Measurements from ENCODE around the gene CHCHD3.

Gene CHCHD3

DNA sequence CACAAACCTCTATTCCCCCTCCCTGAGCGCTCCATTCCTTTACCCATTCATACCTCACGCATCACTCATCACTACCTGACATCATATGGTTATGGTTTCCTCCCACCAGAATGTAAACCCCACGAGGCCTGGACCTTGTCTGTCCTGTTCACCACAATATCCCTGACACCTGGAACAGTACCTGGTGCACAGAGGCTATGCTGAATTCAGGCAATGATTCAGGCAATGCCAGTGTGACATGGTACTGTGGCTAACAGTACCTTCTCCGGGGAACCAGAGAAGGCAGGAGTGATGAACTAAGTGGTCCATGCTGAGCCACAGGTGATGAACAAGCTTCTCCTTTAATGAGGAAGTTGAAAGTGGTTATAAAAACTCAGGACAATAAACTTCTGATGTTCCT lies 303.1 kb downstream of the CHCHD3 start:
- DNase-seq (ENCODE audit: extremely low spot score) = no peak
- ChIA-PET POLR2A (no interaction called here), CTCF (no interaction called here)
- TF ChIP-seq, protein P1, sequence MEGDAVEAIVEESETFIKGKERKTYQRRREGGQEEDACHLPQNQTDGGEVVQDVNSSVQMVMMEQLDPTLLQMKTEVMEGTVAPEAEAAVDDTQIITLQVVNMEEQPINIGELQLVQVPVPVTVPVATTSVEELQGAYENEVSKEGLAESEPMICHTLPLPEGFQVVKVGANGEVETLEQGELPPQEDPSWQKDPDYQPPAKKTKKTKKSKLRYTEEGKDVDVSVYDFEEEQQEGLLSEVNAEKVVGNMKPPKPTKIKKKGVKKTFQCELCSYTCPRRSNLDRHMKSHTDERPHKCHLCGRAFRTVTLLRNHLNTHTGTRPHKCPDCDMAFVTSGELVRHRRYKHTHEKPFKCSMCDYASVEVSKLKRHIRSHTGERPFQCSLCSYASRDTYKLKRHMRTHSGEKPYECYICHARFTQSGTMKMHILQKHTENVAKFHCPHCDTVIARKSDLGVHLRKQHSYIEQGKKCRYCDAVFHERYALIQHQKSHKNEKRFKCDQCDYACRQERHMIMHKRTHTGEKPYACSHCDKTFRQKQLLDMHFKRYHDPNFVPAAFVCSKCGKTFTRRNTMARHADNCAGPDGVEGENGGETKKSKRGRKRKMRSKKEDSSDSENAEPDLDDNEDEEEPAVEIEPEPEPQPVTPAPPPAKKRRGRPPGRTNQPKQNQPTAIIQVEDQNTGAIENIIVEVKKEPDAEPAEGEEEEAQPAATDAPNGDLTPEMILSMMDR (IDR thresholded peaks at IDR 0.05; ENCODE audit: control extremely low read depth, extremely low read depth, low read depth, missing control alignments) = no peak

DNA sequence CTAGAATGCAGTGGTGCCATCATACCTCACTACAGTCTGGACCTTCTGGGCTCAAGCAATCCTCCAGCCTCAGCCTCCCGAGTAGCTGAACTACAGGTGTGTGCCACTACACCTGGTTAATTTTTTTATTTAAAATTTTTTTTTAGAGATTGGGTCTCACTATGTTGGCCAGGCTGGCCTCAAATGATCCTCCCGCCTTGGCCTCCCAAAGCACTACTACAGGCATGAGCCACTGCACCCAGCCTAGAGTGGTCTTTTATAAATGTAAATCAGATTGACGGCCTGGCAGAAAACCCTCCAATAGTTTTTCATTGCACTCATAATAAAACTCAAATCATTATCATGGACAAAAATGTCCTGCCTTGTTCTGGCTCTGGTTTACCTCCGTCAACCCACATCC lies 303.9 kb downstream of the CHCHD3 start:
- CTCF ChIA-PET = no interaction called here
- no peak for DNase-seq (ENCODE audit: extremely low spot score)
- POLR2A ChIA-PET = no interaction called here
- TF ChIP-seq, protein P1 (IDR thresholded peaks at IDR 0.05; ENCODE audit: control extremely low read depth, extremely low read depth, low read depth, missing control alignments) = no peak

DNA sequence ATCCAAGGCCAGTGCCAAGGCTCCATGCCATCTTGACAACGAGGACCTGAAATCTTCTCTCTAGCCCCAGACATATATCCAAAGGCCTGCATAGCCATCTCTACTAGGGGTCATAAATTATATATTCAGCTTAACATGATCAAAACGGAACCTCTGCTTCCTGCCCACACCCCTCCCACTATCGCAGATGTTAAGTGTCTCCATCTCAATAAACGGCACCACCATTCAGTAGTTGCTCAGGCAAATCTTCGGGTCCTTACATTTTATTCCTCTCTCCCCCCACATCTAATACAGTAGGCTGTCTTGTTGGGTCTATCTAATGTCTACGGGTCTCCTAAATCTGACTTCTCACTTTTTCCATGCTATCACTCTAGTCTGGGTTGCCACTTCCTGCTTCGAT lies 304.5 kb downstream of the CHCHD3 start:
- TF ChIP-seq, protein P1 (IDR thresholded peaks at IDR 0.05; ENCODE audit: control extremely low read depth, extremely low read depth, low read depth, missing control alignments) = no peak

DNA sequence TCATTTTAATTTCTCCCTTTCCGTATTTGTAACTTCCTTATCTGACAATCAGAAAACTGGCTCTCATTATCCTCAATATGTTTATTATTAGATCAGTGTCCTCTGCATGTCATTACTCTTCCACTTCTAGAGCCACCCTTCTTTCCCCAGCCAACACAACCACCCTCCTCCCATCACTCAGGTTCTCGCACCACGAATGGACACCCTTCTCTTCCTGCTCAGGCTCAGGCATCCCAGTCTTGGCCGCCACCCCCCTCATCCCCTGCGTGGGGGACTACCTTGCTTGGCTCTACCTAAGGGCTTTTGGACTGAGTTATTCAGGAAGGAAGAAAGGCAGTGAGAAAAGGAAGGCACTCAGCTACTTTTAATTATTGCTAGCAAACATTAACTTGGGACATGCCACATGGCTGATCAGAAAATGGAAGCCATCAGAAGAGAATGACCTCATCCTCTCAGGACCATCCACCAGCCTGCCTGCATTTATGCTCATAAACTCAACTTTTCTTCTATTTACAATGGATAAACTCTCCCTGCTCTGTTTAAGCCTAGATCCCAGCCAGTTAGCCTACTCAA lies 305.8 kb downstream of the CHCHD3 start:
- ChIA-PET CTCF (no interaction called here), POLR2A (no interaction called here)
- no peak for DNase-seq (ENCODE audit: extremely low spot score)
- TF ChIP-seq, protein P1 (IDR thresholded peaks at IDR 0.05; ENCODE audit: control extremely low read depth, extremely low read depth, low read depth, missing control alignments) = no peak

More for the DNA sequence above, 304.5 kb downstream of the CHCHD3 start:
- no peak for DNase-seq (ENCODE audit: extremely low spot score)
- CTCF ChIA-PET = no interaction called here
- POLR2A ChIA-PET = no interaction called here

DNA sequence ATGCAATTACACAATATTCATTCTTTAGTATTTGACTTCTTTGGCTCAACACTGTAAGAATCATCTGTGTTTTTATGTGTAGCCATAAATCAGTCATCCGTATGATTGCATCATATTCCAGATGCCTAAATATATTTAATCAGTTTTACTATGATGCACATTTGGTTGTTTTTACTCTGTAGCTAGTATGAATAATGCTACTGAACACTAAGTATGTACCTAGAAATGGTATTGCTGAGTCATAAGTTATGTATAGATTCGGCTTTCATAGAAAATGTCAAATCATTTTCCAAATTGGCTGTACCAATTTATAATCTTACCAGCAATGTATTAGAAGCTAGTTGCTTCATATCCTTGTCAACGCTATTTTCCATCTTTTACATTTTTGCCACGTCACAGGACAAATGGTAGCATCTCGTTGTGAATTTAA lies 308.3 kb downstream of the CHCHD3 start:
- ChIA-PET CTCF (interaction anchor here (0.7 kb wide), 1 partner anchor 9 kb away, joined by 3 read pairs; no protein-coding TSS in a partner anchor), POLR2A (no interaction called here)
- DNase-seq (ENCODE audit: extremely low spot score) = no peak
- TF ChIP-seq, protein P1 (IDR thresholded peaks at IDR 0.05; ENCODE audit: control extremely low read depth, extremely low read depth, low read depth, missing control alignments) = no peak

DNA sequence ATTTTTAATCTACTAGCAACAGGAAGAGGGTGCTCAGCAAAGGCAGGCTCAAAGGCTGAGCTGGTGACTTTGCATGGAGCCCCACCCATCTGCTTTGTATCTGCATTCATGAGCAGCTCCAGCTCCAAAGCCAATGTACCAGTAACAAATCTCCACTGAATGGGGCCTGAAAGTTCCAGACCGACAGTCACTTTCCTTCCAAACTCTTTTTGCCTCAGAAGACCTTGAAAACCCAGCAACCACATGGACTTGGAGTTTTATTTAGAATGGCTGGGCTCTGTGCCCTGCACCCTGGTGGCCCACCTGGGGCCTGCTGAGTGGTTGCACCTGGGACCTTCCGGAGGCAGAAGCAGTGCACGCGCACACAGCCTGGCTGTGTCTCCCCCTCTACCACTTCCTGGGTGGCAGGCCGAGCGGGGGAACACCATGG lies 310.6 kb downstream of the CHCHD3 start:
- TF ChIP-seq, protein P1 (IDR thresholded peaks at IDR 0.05; ENCODE audit: control extremely low read depth, extremely low read depth, low read depth, missing control alignments) = no peak
- CTCF ChIA-PET = no interaction called here
- DNase-seq (ENCODE audit: extremely low spot score) = no peak
- POLR2A ChIA-PET = no interaction called here
